T47D (cell line): ENCODE results near the gene BNC2.

Experiments used
- DNase-seq, 2 experiments: peaks; one replicate each; pipeline versions ENCODE4 v3.0.0 to v3.0.0-alpha.2; 2011 to 2012; ENCODE audit warnings: low read depth in 1 of 2, low spot score in 1 of 2
- JUND ChIP-seq: IDR thresholded peaks from 2 replicates; pipeline ENCODE4 v1.6.1; 2012; ENCODE audit warnings: low read depth
- in situ Hi-C: cut with HindIII; loops from 2 replicates; pipeline ENCODE4 v1.10.0; 2016; ENCODE audit warnings: low sequenced_read_pairs, low pct_unique_long_range_greater_than_20kb

BNC2 gene

DNA sequence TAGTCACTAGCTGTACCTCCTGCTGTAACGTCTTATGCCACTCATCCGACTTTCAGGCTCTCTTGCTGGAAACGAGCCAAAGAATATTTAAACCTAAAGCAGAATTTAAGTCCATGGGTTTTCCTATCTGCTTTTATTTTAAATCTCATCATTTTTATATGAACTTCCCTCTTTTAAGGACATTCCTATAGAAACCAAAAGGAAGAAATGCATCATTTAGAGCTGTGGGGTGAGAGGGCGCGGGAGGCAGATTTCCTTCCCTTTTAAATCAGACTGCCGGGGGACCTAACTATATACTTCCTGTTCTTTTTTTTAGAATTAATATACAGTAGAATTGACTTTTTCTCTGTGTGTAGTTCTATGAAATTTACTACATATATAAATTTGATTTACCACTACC is 468.8 kb downstream of the BNC2 start:
- DNase-seq = no peak
- TF ChIP-seq JUND = no peak
- in situ Hi-C loops = no loop called here

DNA sequence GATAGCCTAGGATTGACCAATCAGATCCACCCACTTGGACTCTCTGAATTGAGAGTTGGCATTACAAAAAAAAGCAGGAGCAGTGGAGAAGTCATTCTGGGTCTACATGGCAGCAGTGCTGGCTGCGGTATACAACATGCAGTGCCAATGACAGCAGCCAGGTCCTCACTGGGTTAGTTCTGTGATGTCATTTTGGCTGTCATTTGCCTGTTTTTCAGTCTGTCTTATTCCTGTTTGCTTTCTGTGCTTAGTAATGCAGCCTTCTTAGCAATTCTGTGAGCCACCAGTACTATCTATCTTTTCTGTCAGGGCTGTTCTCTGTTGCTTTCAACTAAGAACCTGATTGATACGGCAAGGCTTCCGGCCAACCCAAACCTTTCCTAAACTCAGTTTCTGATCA is 471.8 kb downstream of the BNC2 start:
- TF ChIP-seq JUND = no peak
- in situ Hi-C loops = no loop called here
- DNase-seq = no peak

DNA sequence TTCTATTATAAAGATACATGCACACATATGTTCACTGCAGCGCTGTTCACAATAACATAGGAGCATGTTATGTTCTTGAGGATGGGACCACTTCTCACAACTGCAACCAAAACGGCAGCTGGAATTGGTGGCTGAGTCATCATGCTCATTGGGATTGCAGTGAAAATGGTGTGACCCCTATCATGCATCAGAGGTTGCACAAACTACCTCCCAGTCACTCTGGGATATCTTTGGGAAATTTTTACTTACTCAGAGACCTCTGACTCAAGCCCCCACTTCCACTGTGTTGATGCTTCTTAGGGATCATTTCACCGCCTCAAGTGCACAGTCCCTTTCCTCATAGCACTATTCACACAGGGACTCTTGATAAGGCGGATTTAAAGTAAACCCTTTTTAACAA is 474.1 kb downstream of the BNC2 start:
- DNase-seq = no peak
- in situ Hi-C loops = no loop called here
- no peak for TF ChIP-seq JUND

DNA sequence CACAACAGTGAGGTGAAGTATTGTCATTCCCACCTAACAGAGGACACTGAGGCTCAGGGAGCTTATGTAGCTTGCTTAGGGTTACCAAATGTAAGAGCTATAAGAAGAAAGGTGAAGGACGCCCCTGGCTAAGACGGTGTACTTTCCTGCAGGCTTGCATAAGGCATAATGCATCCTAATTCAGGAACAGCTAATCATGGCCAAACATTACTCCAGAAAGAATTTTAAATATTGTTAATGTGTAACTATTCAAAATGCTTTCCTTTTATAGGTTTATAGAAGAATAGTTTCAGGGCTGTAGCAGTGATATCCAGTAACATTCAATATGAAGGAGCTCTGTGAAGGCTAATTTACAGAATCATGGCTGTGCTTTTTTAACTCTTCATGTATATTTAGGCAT is 479.1 kb downstream of the BNC2 start:
- TF ChIP-seq JUND = no peak
- no peak for DNase-seq
- in situ Hi-C loops = no loop called here

DNA sequence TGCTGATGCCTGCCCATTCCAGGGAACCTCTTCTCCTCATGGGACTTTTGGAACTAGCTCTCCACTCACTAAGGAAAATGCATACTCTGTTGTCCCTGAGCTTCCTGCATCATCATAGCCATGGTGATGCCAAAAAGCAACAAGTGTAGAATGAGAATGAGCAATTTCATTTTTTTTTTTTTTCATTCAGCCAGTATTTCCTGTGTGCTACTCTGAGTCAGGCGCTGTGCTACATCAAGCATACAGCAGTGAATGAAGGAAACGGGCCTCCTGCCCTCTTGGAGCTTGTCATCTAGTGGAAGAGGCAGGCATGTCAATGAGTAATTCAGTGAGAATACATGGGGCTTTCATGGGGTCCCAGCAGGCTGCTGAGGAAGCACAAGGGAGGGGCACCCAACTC is 483.1 kb downstream of the BNC2 start:
- in situ Hi-C loops = no loop called here
- DNase-seq = no peak
- no peak for TF ChIP-seq JUND

GRCh38 chr9:16386827-16387077 is 483.7 kb downstream of the BNC2 start:
- no peak for DNase-seq
- TF ChIP-seq JUND = no peak
- in situ Hi-C loops = no loop called here

DNA sequence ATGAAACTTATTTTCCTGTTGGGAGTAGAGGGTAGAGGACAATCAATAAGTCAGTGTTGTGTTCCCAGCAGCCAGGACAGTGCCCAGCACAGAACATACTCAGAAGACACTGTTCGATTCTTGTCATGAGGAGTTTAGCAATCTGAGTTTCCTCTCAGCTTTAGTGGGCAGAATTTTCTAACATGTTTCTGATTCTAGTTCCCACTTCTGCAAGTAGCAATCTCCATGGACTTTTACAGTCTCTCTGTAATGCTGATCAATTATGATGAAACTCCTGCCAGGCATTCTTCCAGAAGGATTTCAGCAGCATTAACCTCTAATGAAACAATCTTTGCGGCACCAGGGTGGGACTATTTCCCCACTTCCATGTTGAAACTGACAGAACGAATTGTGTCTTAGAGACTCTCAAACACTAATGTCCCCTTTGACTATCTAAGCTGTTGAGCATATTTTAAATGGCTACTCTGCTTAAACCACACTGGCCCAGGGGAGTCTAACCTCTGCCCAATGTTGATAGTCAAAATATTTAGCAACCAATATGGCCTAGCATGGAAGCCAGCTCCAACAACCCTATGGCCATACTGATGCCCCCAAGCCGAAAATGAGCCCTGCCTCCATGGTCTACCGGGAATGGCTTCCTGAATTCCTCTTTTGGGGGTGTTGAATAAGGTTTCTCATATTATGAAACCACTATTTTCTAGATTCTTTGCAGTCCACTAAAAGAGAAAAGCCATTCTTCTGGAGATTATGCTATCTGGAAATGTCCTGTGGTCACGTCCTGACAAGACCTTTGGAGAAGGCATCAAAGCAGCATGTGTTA is 484.3 kb downstream of the BNC2 start:
- no peak for TF ChIP-seq JUND
- in situ Hi-C loops = no loop called here
- no peak for DNase-seq

GRCh38 chr9:16385590-16385989 is 484.9 kb downstream of the BNC2 start:
- DNase-seq = no peak
- in situ Hi-C loops = no loop called here

GRCh38 chr9:16384993-16385392 is 485.5 kb downstream of the BNC2 start:
- in situ Hi-C loops = no loop called here
- DNase-seq = no peak
- TF ChIP-seq JUND = no peak

More at GRCh38 chr9:16385590-16385989, 484.9 kb downstream of the BNC2 start:
- TF ChIP-seq JUND = no peak

- TF ChIP-seq JUND = no peak
- in situ Hi-C loops = no loop called here
- no peak for DNase-seq
These were observed 493.2 kb downstream of the BNC2 start for GRCh38 chr9:16377311-16377710.

DNA sequence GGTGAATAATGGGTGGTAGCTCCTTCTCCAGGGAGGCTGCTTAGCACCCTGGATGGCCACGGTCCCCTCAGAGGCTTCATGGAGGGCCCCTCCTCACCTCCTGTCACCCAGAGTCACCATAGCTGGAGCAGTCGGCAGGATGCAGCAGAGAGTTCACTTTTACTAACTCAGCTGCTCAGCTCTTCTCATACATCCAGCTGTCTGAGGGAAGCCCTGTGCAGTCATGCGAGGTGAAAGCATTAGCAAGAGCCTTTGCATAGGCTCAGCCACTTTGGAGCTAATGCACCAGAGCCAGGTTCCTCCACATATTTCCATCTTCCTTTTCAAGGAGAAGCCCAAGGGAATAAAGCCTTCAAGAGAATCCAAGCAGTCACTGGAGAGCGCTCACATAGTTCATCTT is 499.2 kb downstream of the BNC2 start:
- in situ Hi-C loops = no loop called here
- TF ChIP-seq JUND = no peak
- DNase-seq = no peak

DNA sequence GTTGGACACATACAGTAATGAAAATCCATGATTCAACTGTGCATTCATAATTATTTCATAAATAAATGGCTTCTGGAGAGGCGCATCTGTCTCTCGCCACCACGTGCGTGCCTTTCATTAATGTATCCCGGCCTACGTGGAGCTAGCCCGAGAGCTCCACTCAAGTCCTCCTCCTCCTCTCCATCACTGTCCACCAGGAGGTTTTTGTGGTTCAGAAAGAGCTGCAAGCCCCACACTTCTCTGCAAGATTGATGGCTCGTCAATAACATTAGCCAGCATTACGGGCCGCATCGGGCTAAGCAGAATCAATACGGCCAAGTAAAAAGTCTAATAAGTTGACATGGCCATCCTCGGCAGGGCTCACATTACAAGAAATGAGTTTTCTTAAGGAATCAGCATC is 499.8 kb downstream of the BNC2 start:
- DNase-seq = no peak
- in situ Hi-C loops = no loop called here
- no peak for TF ChIP-seq JUND

- in situ Hi-C loops = no loop called here
- no peak for TF ChIP-seq JUND
- peak in 1 of 2 experiments; percentile 2 for DNase-seq
These were observed 501.0 kb downstream of the BNC2 start for GRCh38 chr9:16369427-16369826.
